ENCODE data around the gene PLD2.
"Not testable (repeated sequence)": the region's sequence is repeated elsewhere in the genome, so short reads cannot be mapped to it uniquely, and the experiment has no call there.

The PLD2 gene

GRCh38 chr17:4789951-4790704 lies 16.8 kb upstream of the PLD2 start:
- DNase-seq (ENCODE audit: low read depth in 2 of 2) = peak; percentile 70 to 73

DNA sequence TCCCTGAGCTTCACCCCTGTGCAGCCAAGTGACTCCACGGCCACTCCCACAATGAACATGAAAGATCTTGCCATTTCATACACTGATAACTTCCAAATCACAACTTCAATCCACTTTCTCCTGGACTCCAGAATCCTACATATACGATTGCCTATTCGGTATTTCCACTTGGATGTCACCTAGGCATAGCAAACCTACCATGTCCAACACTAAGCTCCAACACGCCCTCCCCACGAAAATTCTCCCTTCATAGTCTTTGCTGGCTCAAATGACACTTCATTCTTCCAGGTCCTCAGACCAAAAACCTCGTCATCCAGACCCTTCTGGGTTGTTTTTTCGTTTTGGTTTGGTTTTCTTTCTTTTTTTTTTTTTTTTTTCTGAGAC lies 16.3 kb upstream of the PLD2 start:
- DNase-seq (ENCODE audit: low read depth in 2 of 2) = no peak

DNA sequence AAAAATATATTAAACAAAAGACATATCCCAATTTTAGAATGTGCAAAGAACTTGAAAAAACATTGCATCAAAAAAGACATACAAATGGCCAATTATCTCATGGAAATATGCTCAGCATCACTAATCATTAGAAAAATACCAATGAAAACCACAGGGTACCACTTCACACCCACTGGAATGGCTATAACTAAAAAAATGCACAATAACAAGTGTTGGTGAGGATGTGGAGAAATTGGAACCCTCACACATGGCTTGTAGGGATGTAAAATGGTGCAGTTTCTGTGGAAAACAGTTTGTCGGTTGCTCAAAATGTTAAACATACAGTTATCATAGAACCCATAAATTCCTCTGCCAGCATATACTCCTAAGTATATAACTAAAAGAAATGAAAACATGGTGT lies 11.8 kb upstream of the PLD2 start:
- no peak for DNase-seq (ENCODE audit: low read depth in 2 of 2)

DNA sequence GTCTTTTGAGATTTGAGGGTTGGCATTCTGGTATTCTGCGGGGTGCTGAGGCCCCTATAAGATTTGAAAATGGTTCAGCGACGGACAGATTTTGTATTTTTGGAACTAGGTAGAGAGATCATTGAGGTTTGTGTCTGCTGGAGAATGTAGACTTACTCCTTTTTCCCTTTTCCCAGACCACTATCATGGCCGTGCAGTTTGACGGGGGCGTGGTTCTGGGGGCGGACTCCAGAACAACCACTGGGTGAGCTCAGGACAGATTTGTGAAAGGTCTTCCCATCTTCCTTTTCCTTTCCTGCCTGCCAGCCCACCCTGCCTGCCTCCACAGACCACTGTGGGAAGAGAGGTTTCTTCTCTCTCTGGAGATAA lies 10.4 kb upstream of the PLD2 start:
- DNase-seq (ENCODE audit: low read depth in 2 of 2) = peak in 1 of 2 donors; percentile 28

GRCh38 chr17:4800462-4801196 lies 6.3 kb upstream of the PLD2 start:
- no peak for DNase-seq (ENCODE audit: low read depth in 2 of 2)

- no peak for DNase-seq (ENCODE audit: low read depth in 2 of 2)
These were observed 4.7 kb upstream of the PLD2 start, which contains the start of gene C17orf114 for GRCh38 chr17:4802228-4802627. Gene C17orf114, minus strand, starts transcription at chr17:4802328.

GRCh38 chr17:4806456-4806776 lies 536 bp upstream of the PLD2 start:
- no peak for DNase-seq (ENCODE audit: low read depth in 2 of 2)

- no peak for DNase-seq (ENCODE audit: low read depth in 2 of 2)
These were observed 839 bp downstream of the PLD2 start for GRCh38 chr17:4807605-4808377.

DNA sequence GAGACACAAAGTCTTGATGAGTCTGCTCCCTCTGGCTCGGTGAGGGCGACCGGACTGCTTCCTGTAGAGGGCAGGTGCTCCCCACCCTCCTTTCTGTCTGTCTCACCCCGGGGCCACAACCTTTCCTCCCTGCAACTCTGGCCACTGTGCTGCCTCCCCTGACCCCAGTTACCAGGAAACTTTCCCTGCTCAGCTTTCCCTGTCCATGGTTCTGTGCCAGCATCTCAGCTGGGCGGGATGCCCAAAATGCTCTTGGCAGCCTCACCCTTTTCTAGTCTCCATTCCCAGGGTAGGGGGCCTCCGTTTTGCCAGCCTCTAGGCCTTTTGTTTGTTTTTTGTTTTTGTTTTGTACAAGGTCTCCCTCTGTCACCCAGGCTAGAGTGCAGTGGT lies 1.4 kb downstream of the PLD2 start:
- no peak for DNase-seq (ENCODE audit: low read depth in 2 of 2)

GRCh38 chr17:4810696-4811290 lies 3.8 kb downstream of the PLD2 start:
- no peak for DNase-seq (ENCODE audit: low read depth in 2 of 2)

DNA sequence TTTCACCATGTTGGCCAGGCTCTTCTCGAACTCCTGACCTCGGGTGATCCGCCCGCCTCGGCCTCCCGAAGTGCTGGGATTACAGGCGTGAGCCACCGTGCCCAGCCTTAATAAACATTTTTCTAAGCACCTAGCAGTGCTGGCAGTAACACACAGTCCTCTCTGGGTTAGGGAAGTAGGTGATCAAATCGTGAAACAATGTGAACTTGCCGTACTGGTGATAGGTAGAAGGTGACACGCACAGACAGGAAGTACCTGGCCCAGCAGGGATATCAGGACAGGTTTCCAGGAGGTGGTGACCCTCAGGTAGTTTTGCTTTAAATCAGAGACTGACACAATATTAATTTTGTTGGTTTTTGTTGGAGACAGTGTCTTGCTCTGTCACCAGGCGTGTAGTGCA lies 4.5 kb downstream of the PLD2 start:
- DNase-seq (ENCODE audit: low read depth in 2 of 2) = no peak

- DNase-seq (ENCODE audit: low read depth in 2 of 2) = no peak
These were observed 5.7 kb downstream of the PLD2 start for GRCh38 chr17:4812690-4813089.

DNA sequence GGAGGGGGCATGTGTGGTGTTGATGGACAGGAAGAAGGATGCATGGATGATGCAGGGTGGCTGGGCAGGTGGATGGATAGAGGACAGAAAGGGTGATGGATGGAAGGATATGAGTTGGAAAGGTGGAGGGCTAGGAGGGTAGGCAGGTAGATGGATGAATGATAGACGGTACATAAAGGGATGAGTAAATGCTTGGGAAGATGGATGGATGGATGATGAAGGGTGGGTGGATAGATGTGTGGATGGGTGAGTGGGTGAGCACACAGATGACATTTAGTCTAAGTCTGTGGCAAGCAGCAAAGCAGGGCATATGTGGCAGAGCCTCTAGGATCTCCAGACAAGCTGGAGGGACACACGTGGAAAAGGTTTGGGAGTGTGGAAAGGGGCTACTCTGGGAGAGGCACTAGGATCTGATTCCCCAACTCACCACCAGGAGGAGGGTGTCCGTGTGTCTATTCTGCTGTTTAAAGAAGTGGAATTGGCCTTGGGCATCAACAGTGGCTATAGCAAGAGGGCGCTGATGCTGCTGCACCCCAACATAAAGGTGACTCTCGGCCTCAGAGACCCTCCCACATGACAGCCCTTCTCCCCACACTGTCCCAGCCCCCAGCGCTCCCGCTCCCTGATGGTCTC lies 8.2 kb downstream of the PLD2 start:
- no peak for DNase-seq (ENCODE audit: low read depth in 2 of 2)

GRCh38 chr17:4816826-4817225 lies 9.9 kb downstream of the PLD2 start:
- no peak for DNase-seq (ENCODE audit: low read depth in 2 of 2)

DNA sequence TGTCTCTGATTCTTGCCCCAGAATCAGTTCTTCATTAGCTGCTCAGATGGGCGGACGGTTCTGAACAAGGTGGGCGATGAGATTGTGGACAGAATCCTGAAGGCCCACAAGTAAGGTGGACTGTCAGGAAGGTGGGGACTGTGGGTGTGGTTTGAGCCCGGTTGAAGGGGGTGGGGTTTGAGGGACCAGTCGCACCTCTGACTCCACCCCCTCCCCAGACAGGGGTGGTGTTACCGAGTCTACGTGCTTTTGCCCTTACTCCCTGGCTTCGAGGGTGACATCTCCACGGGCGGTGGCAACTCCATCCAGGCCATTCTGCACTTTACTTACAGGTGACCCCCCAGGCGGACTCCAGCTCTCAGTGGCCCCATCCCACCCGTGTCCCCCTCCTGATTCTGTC lies 11.3 kb downstream of the PLD2 start:
- DNase-seq (ENCODE audit: low read depth in 2 of 2) = no peak

- DNase-seq (ENCODE audit: low read depth in 2 of 2) = no peak
These were observed 15.9 kb downstream of the PLD2 start for GRCh38 chr17:4822835-4823234.

GRCh38 chr17:4823373-4824089 lies 16.6 kb downstream of the PLD2 start:
- no peak for DNase-seq (ENCODE audit: low read depth in 2 of 2)

- no peak for DNase-seq (ENCODE audit: low read depth in 2 of 2)
These were observed 20.4 kb downstream of the PLD2 start for GRCh38 chr17:4827399-4827798.

DNA sequence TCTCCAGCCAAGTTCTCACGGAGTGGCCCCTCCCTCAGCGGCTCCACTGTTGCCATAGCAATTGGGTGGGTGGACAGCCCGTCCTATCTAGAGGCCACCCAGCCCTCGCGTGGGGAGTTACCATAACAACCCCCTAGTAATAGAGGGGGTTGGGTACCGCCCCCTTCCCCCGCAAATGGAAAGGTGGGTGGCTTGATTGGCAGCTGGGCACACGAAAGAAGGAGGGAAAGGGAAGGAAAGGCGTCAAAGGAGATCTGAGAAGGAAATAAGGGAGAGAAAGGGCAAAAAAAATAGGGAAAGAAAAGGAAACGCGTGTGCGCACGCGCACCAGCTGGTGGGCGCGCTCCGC lies 25.9 kb downstream of the PLD2 start:
- not testable (repeated sequence) for DNase-seq (ENCODE audit: low read depth in 2 of 2)

DNA sequence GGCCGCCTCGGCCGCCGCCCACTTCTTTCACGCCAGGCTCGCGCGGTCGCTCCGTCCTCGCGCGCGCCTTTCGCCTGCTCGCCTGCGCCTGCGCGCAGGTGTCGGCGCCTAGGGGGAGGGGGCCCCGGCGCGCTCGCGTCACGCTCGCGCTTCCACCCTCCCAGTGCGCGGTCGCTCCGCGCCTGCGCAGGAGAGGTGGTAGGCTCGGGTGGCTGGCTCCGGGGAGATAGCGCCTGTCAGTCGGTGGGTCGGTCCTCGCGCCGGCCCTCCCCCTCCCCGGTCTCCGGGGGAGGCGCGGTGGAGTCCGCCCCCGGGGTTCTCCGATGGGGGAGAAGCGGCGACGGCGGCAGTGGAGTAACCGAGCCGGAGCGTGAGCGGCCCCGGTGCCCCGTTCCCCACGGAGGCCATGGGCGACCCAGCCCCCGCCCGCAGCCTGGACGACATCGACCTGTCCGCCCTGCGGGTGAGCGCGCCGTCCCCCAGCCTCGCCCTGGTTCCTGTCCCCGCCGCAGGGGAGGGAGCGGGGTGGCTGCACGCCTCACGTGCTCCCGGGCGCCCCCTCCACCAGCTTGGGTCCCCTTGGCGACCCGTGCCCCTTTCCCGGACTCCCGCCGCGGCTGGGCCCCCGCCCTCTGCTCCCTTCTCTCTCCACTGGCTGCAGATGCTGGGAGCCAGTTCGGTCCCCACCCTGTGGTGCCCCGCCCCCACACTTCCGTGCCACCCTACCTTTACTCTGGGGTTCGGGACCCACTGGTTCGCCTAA lies 26.4 kb downstream of the PLD2 start, which contains the start of gene MINK1:
MINK1 (plus strand) TSS at position 163 of the 763 bp plus-strand sequence; CDS start at position 407, 244 bp downstream.
- peak; percentile 81 to 82 for DNase-seq (ENCODE audit: low read depth in 2 of 2)
